COR-L47 (cell line): Measurements from ENCODE around the gene PRCD.
A peak's percentile ranks its signal among the peaks of the same experiment; 100 is the strongest.
"Not testable (repeated sequence)": the region's sequence is repeated elsewhere in the genome, so short reads cannot be mapped to it uniquely, and the experiment has no call there.

Experiments used
- DNase-seq: peaks from one replicate; lab custom pipeline; 2025; lab: John Stamatoyannopoulos, UW

PRCD gene

DNA sequence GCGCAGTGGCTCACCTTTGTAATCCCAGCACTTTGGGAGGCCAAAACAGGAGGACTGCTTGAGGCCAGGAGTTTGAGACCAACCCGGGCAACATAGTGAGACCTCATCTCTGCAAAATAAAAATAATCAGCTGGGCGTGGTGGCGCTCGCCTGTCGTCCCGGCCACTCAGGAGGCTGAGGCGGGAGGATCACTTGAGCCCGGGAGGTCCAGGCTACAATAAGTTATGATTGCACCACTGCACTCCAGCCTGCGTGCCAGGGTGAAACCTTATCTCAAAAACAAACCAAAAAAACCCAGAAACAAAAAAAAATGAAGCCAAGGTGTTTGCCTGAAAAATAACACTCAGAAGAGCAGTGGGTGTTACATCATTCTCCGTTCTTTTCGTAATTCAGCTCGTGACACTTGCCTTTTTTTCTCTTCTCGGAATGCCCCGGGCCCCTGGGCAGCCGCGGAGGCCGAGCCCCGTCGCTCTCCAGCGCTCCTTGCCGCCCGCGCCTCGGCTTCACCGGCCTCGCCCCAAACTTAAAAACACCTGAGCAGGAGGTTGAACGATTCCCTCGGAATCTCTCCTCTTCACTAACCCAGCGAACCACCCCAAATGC, 17.0 kb downstream of the PRCD start:
- DNase-seq = no peak

DNA sequence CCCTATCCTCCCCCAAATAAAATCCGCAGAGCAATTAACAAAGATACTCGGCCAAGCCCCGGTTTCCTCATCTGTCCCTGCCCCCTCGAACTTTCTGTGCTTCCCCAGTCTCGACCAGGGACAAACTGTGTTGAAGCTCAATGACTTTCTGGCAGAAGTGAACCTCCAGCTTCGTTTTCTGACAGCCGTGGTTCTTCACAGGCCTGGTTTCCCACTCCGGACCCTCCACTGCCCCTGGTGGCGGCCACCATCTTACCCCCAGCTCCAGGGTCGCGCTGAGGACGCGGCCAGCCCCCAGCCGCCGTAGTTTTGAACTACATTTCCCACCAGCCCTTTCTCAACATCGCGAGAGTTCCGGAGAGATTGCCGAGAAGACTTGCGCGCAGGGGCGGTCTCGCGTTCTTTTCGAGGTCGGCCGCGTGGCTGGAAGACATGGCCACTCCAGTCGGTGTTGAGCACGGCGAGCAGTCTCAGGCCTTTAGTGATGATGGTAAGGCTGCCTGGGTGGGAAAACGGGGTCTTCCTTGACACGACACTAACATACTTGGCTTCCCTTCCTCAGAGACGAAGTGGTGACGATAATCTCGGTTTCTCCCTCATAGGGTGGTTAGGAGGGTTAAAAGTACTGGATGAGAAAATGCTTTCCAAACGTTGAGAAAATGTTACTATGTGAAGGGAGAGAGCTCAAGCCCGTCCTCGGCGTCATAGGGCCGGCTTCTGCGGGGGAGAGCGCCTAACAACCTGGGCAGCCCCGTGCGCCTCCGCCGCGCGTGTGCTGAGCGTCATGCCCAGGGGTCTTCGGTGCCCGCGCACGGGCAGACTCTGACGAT, 17.7 kb downstream of the PRCD start:
- DNase-seq = peak; percentile 95

DNA sequence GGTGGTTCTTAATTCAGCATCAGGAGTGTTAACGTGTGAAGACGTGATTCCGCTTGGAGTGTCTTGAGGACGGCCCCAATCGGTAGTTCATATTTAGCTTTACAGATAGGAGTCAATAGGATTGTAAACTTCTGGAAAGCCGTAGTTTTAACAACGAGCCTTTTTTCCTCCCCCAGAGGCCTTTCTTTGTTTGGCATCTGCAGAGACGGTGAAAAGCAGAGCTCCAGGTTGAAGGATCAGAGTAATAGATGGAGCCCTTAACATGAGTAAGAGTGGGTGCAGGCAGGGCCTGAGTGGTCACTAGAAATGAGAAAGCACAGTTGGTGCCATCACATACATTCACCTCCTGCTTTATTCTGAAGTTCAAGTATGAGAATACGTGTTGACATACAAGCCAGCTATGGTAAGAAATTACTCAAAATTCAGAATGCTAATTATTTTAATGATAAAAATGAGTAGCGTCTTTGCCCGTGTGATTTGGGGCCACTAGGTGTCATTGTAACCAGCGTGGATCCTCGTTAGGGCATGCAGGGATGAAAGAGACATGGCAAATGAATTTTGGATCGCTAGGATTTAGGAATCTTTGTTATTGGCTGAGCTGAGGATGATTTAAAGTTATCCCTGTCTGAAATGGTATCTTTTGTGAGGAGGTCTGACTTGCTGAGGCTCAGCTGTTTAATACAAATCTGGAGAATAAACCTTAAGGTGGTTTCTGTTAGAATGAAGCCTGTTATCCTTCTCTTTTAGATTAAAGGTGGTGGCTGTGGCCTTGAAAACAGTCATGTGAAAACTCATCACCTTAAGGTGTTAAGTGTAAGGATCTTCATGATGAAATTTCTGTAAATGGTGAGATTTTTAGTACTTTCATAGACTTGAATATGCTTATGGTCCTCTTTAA, 18.6 kb downstream of the PRCD start:
- DNase-seq = no peak

DNA sequence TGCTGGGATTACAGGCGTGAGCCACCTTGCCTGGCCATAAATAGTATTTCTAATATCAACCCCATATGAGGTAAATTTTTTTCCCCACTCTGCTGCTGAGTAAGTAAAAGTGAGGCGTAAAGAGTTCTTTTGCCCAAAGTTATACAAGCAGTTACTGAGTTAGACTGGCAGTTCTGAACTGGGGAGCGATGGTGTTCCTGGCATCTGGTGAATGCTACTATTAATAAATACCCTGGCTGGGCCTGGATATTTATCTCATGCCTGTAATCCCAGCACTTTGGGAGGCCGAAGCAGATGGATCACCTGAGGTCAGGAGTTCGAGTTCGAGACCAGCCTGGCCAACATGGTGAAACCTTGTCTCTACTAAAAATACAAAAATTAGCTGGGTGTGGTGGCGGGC, 19.6 kb downstream of the PRCD start:
- DNase-seq = not testable (repeated sequence)

DNA sequence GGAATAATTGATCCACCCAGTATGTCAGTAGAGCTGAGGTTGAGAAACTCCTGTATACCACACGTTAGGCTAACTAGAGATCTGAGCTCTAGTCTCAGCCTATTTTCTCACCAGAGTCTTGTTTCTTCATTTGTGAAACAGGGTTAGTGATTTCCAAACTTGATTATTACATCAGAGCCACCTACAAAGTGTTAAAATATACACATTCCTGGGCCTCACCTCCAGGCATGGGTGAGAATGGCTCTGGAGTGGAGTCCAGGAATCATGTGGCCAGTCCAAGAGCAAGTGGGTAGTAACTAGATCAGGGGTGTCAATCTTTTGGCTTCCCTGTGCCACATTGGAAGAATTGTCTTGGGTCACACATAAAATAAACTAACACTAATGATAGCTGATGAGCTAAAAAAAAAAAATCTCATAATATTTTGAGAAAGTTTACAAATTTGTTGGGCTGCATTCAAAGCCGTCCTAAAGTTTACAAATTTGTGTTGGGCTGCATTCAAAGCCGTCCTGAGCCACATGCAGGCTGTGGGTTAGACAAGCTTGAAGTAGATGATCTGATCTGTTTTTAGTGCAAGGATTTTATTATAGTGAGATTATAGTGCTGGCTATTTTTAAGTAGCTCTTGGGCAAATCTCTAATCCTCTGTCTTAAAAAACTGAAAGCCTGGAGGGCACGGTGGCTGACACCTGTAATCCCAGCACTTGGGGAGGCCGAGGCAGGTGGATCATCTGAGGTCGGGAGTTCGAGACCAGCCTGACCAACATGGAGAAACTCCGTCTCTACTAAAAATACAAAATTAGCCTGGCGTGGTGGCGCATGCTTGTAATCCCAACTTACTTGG, 20.4 kb downstream of the PRCD start:
- no peak for DNase-seq

DNA sequence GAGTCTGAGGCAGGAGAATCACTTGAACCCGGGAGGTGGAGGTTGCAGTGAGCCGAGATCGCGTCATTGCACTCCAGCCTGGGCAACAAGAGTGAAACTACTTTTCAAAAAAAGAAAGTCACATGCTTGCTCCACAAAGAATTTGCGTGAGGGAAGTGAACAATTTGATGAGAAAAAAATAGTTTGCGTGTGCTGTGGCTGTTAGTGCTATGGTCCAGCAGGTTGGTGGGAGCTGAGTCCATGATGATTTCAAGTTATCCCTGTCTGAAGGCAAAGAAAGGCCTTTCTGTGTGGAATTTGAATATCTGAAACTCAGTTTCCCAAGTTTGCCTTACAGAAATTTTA, 21.0 kb downstream of the PRCD start:
- no peak for DNase-seq

DNA sequence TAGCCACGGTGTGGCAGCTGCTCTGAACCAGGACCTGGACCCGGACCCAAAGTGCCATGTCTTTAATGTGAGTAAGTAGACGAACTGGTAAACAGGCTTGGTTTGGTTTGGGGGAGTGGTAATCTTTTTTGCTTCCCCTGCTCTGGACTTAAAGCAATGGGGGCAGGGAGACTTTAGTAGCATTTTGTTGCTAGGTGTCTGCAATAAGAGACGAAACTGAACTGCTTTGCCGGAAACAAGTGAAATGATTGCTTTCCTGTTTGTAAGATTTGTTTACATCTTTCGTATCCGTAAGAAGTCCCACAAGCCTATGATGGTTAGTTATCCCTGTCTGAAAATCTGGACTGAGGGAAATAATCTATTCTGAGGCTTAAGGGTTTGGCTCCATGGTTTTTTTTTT, 21.5 kb downstream of the PRCD start:
- no peak for DNase-seq

DNA sequence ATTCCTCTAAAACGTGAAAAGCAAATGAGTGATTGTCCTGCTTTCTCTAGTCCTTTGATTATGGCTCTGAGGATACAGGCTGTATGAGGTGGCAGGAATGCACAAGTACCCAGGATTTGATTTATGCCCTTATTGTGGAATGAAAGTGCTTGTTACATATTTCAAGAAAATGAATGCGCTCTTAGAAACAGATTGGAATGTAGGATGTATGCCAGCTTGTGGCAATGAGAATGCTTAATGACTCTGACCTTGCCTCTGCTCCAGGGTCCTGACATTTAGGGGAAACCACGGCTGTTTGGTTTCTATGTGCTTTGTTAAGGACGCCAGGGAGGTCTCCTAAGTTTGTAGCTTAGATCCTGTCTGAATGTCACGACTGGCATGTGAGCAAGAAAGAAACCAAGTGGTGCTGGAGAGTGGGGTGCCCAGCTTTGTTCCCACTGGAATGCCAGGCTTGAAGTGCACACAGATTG, 22.0 kb downstream of the PRCD start:
- DNase-seq = no peak

DNA sequence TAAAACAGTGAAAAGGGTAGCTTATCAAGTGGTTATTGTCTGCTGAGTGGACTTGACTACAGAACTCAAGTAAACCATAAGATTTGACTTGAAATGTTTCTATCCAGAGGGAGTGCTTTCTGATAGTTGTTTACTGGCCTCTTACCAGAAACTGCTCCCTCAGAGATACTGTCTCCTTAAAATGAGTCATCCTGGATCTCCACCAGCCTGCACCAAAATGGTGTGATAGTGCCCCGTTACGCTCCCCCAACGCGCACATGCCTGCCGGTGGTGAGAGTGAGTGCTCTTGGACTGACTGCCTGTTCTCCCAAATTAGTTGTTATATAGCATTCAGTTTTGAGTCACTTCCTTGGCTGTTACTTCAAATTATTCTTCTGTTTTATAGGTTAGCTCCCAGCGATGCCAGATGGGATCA, 22.9 kb downstream of the PRCD start:
- DNase-seq = no peak

DNA sequence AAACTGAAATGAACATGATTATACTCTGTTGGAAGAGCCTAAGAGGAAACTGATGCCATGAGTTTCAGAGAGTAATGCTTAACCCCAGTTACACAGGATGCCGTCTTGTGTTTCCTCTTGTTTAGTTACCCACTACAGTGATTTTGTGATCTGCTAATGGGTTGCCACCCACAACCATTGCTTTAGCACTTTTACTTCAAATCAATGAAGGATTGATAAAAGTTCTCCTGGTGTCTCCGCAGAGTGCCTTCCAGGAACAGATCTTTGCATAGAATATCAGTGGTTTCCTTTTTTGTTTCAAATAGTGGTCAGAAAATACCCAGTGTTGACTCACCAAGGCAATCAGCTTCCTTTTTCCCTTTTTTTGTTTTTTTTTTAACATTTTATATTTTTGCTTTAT, 23.5 kb downstream of the PRCD start:
- DNase-seq = not testable (repeated sequence)

DNA sequence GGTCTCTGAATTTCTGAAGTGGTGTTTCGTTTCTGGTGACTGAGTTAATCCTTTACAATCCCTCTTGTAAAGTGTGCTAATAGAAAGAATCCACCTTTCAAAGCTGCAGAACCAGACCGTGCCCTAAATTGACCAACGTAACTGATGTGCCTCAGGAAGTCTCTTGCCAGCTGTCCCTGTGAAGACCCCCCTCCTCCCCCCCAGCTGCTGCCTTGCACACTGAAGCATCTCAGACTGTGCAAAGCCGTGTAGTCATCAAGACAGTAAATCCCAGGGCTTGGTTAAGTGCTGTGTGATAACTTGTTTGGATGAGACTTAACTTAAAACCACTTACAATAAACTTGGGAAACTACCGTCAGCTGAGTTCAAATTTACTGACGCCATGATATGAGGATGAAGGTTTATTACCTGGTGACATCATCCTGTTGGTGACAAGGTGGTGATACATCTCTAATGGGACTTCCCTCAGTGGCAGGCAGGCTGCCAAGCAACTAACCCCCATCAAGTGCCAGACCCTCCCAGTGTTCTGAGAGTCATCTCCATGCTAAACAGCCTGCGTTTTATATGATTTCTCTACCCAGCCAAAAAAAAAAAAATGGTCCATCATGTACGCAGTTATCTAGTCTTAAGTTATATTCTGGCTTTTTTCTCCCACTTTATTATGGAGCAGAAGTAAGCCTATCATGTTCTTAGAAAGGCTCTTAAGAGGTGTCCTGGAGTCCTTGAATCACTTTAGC, 25.3 kb downstream of the PRCD start:
- not testable (repeated sequence) for DNase-seq

DNA sequence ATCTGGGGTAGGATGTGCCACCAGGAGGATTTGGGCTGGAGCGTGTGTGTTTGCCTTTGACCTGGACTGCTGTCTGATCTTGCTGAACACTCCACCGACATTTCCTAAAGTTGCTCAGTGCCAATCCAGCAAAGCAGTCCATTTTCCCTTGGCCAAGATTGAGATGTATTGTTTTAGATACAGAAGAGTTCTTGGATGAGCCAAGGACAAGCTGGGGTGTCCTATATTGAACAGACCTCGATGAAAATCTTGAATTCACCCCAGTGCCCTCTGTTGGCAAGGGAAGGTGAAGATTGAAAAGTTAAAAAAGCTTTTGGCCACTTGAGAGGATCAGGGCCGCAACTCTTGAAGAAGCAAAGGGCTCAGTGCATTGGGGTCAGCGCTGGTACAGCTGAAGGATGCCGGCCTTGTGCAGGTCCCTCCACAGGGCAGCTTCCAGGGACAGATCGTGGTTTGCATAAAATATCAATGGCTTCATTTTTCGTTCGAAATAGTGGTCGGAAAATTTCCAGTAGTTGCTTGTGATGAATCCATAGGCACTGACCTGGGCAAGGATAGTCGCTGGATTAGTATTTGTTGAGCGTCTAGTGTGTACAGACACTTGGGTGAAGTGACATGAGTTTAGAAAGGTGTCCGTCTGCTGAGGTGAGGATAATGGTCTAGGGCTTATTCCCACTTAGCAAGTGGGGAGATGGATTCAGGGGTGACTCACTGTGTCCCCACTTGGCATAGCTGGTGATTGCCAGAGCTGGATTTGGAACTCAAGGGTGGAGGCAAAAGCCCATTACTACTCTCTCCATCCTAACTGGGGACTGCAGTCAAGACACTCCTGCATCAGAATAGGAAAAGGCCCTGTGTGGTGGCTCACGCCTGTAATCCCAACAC, 26.1 kb downstream of the PRCD start:
- DNase-seq = no peak

DNA sequence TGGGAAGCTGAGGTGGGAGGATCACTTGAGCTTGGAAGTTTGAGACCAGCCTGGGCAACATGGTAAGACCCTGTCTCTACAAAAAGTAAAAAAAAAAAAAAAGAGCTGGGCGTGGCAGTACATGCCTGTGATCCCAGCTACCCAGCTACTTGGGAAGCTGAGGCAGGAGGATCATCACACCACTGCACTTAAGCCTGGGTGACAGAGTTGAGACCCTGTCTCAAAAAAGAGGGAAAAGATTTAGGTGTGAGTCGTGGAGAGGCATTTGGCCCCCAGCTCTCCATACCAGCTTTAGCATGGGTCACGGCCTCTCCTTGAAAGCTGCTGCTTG, 26.7 kb downstream of the PRCD start:
- no peak for DNase-seq

DNA sequence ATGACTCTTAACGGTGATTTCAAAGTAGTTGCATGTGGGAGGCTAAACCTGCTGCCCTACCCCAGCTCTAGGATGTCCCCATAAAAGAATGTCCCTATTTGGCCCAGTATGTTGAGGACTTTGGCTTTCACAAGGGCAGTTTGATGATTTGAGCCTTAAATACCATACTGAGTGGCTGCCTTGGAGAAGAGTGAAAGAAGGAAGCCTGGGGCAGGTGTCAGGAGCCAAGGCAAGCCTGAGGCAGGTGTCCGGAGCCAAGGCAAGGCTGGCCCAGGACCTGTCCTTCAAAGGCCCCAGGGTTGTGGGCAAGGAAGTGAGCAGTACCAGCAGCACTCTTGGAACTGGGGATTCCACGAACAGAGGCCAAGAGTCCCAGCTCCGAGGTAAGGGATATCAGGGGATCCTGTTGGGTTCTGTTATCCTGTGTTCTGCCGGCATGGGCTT, 27.2 kb downstream of the PRCD start:
- DNase-seq = no peak

DNA sequence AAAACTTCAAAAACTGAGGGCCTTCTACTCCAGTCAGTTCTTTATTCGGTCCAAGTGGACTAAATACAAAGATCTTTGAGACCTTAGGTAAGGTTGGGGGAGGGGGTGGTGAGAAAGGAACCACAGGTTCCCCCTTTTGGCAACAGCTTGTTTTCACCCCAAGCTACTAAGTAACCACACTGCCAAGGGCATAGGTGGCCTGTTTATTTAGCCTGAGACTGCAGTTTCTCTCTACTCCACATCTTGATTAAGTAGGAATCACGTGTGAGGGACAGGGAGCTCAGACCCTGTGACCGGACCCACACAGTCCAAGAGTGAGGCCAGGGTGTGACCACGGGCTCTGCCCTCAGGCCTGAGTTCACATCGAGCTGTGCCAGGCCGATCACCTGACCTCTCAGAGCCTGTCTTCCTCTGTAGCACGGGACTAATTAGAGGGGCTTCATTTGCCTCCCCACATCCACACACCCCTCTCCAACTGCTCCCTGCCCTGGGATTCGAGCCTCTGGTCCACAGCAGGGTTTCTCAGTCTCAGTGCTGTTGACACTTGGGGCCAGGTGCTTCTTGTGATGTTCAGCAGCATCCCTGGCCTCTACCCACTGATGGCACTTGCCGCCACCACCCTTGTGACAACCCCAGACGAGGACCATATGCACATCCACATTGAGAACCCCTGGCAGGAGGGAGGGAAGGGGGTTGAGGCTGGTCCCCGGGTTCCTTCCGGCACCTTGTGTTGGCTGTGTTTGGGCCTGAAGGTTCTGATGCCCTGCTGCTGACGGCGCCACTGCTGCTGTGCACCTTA, 28.0 kb downstream of the PRCD start:
- DNase-seq = no peak

DNA sequence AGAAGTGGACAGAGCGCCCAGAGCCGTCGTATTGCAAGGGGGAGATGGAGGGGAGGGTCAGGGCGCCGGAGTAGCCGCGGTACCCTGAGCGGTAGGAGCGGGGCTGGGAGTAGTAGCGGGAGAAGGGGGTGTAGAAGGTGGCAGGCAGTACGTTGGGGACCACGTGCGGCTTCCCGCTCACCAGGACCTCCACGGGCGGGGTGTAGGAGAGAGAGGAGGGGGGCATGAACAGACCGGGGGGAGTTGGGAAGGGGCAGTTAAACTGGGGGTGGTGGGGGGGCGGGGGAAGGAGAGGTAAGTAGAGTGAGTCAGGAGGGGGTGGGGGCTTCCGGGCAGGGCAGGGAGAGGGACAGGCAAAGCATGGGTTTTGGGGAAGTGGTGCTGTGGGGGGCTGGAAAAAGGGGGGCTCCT, 29.0 kb downstream of the PRCD start:
- DNase-seq = no peak

DNA sequence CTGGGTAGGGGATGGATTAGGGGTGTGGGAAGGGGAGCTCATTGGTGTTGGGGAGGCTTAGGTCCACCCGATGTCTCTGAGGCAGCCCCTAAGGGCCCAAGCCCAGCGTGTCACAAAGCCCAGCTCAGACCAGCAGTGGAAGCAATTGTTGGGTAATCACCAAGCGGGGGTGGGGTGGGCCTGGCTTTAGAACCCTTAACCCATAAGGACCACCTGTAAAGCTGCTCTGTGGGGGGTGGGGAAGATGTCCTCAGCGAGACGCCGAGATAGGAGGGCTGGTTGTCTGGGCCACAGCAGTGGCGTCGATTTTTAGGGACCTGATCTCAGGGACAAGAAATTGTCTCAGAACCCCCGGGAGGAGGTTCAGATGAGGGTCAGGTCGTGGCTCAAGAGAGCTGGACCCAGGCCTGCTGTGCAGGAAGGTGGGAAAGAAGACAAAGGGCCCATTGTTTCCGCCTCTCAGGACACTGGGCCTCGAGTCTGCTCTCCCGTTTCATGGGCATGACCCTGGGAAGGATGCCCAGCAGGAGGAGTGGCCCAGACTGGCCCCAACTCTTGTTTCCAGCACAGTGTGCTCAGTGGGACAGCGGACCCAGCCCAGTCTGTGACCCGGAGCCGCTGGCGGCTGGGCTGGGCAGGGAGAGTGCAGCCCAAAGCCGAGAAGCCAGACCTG, 29.9 kb downstream of the PRCD start:
- no peak for DNase-seq

DNA sequence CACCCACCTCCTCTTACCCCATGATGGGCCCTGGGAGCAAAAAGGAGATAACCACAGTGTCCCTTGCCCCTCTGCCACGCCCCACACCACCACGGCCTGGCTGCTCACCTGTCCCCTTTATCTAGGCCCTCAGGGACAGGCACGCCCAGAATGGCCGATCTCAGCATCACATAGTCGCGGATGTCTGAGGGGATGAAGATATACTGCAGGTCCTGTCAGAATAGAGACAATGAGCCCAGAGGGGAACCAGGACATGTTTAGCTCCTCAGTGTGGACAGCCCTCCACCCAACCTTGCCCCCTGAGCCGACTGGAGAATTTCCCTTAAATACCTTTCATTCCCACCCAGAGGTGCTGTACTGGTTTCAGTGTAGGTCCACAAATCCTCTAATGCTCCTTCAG, 30.6 kb downstream of the PRCD start:
- DNase-seq = no peak
